ENCODE data around the gene TRPM1.

Gene TRPM1

DNA sequence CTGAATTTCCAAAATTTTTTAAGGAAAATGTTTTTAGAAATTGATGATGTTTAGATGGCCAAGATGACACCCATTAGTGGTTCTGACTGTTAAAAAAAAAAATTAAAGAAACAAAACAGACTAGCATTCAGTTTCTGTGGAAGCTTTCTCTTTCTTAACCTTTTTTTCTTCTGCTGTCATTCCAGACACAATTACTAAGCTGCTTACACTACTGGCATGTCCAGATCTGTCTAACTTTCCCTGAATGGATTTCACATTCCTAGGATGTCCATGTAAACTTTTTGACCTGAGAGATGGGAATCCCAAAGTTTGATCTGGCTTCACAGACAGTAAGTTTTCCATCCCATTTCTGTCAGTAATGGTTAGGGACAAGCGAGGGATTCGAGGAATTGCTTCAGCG lies 99.8 kb downstream of the TRPM1 start:
- Histone ChIP-seq H3K27me3 (ENCODE audit: insufficient read depth, low read depth, severe bottlenecking) (no peaks in the 10 kb centered on the region), H3K4me3 (ENCODE audit: low read depth, low read length) (no peak overlapping the region), H3K36me3 (no peaks in the 10 kb centered on the region), H3K9me3 (ENCODE audit: severe bottlenecking) (no peaks in the 10 kb centered on the region), H3K27ac (no peak overlapping the region)
- TF ChIP-seq, protein P1, sequence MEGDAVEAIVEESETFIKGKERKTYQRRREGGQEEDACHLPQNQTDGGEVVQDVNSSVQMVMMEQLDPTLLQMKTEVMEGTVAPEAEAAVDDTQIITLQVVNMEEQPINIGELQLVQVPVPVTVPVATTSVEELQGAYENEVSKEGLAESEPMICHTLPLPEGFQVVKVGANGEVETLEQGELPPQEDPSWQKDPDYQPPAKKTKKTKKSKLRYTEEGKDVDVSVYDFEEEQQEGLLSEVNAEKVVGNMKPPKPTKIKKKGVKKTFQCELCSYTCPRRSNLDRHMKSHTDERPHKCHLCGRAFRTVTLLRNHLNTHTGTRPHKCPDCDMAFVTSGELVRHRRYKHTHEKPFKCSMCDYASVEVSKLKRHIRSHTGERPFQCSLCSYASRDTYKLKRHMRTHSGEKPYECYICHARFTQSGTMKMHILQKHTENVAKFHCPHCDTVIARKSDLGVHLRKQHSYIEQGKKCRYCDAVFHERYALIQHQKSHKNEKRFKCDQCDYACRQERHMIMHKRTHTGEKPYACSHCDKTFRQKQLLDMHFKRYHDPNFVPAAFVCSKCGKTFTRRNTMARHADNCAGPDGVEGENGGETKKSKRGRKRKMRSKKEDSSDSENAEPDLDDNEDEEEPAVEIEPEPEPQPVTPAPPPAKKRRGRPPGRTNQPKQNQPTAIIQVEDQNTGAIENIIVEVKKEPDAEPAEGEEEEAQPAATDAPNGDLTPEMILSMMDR (IDR thresholded peaks at IDR 0.05; ENCODE audit: low read depth, low read length) = no peak
- no peak for DNase-seq

DNA sequence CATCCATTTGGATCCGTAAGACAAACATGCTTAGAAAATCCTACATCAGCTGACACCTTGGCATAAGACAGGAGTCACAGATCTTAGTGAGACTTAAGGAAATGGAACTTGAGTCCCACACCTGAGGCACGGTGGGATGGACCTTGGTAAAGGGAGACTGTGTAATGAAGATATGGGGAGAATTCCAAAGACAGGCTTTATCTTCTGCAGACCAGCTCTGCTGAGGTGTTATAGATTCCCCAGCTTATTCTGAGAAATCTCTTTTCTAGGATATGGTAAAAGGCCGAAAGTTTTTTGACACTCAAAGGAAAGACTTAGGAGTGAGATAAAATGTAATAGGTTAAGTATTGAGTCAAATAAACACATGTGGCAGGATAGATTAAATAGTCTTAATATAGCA lies 101.8 kb downstream of the TRPM1 start:
- Histone ChIP-seq H3K27me3 (ENCODE audit: insufficient read depth, low read depth, severe bottlenecking) (no peaks in the 10 kb centered on the region), H3K36me3 (no peaks in the 10 kb centered on the region), H3K4me3 (ENCODE audit: low read depth, low read length) (no peak overlapping the region), H3K27ac (no peak overlapping the region), H3K9me3 (ENCODE audit: severe bottlenecking) (no peaks in the 10 kb centered on the region)
- TF ChIP-seq, protein P1 (IDR thresholded peaks at IDR 0.05; ENCODE audit: low read depth, low read length) = no peak
- no peak for DNase-seq

DNA sequence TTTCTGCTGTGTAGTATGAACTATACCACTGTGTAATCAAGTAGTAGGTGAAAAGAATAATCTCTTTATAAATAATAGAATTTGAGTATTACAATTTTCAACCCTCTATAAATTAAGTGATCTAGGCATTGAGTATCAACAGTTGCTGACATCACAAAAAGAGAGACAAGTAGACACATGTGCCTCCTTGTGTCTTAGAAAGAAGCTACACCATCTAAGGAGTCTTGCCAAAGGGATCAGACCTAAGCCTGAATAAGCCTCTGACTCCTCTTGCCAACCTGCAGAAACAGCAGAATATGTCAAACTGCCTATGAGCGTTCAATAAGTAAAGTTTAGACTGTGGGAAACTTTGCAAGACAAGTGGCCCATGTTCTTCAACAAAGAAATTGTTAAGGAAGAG lies 104.3 kb downstream of the TRPM1 start:
- Histone ChIP-seq H3K4me3 (ENCODE audit: low read depth, low read length) (no peak overlapping the region), H3K36me3 (no peaks in the 10 kb centered on the region), H3K9me3 (ENCODE audit: severe bottlenecking) (no peaks in the 10 kb centered on the region), H3K27me3 (ENCODE audit: insufficient read depth, low read depth, severe bottlenecking) (no peaks in the 10 kb centered on the region), H3K27ac (no peak overlapping the region)
- DNase-seq = no peak
- TF ChIP-seq, protein P1 (IDR thresholded peaks at IDR 0.05; ENCODE audit: low read depth, low read length) = peak; percentile 12; the same call in 1 of the 2 replicates

GRCh38 chr15:30992249-30992864 lies 109.2 kb downstream of the TRPM1 start:
- no peaks in the 10 kb centered on the region for H3K27me3 ChIP-seq (ENCODE audit: insufficient read depth, low read depth, severe bottlenecking)
- no peaks in the 10 kb centered on the region for H3K9me3 ChIP-seq (ENCODE audit: severe bottlenecking)
- H3K27ac ChIP-seq = peak overlapping the region; percentile 87
- peaks cover 3% of the 10 kb centered on the region; the same call in 1 of the 2 replicates for H3K36me3 ChIP-seq
- TF ChIP-seq, protein P1 (IDR thresholded peaks at IDR 0.05; ENCODE audit: low read depth, low read length) = no peak
- no peak for DNase-seq
- H3K4me3 ChIP-seq (ENCODE audit: low read depth, low read length) = peak overlapping the region; percentile 99

GRCh38 chr15:30991255-30992235 lies 110.0 kb downstream of the TRPM1 start, which contains the start of gene MTMR10:
MTMR10 (minus strand) TSS chr15:30991628; CDS start chr15:30991506, 122 bp downstream.
- DNase-seq = peak; percentile 58

More at GRCh38 chr15:30991255-30992235, 110.0 kb downstream of the TRPM1 start, which contains the start of gene MTMR10:
- Histone ChIP-seq H3K27ac (peak within 1 kb of the TSS; percentile 87), H3K9me3 (ENCODE audit: severe bottlenecking) (no peaks in the 10 kb centered on the region), H3K27me3 (ENCODE audit: insufficient read depth, low read depth, severe bottlenecking) (no peaks in the 10 kb centered on the region), H3K4me3 (ENCODE audit: low read depth, low read length) (peak within 1 kb of the TSS; percentile 99), H3K36me3 (peaks cover 3% of the 10 kb centered on the region; the same call in 1 of the 2 replicates)
- TF ChIP-seq, protein P1 (IDR thresholded peaks at IDR 0.05; ENCODE audit: low read depth, low read length) = no peak

All from WERI-Rb-1 (cell line).